GM12864 (cell line): ENCODE measurements around the gene TES.

Experiments
- DNase-seq: peaks from one replicate; pipeline ENCODE4 v3.0.0-alpha.2; 2011; ENCODE audit warnings: low read depth
- H3K4me3 ChIP-seq: 2 replicates; pipeline ENCODE4 v1.5.1; 2011; ENCODE audit warnings: mild to moderate bottlenecking, low read depth, low read length, control low read depth
- TF ChIP-seq, protein P1 (sequence below): IDR thresholded peaks from 2 replicates; pipeline ENCODE4 v1.5.1; 2011; ENCODE audit warnings: low read depth, mild to moderate bottlenecking, moderate library complexity, low read length, control low read depth, inconsistent platforms; ENCODE audit errors: missing control alignments

Gene TES

DNA sequence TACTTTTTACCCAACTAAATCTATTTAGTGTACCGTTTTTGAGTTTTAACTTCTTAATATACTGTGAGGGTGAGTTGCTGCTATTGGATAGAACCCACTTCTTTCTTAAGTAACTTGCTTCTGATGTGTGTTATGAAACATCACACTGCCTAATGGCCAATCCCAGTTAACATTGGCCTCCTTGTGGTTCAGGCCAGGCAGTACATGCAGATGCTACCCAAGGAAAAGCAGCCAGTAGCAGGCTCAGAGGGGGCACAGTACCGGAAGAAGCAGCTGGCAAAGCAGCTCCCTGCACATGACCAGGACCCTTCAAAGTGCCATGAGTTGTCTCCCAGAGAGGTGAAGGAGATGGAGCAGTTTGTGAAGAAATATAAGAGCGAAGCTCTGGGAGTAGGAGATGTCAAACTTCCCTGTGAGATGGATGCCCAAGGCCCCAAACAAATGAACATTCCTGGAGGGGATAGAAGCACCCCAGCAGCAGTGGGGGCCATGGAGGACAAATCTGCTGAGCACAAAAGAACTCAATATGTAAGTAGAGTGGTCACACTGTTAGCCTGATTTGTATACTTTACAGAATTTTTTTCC, 39.7 kb downstream of the TES start:
- no peak overlapping the region for H3K4me3 ChIP-seq
- TF ChIP-seq, protein P1, sequence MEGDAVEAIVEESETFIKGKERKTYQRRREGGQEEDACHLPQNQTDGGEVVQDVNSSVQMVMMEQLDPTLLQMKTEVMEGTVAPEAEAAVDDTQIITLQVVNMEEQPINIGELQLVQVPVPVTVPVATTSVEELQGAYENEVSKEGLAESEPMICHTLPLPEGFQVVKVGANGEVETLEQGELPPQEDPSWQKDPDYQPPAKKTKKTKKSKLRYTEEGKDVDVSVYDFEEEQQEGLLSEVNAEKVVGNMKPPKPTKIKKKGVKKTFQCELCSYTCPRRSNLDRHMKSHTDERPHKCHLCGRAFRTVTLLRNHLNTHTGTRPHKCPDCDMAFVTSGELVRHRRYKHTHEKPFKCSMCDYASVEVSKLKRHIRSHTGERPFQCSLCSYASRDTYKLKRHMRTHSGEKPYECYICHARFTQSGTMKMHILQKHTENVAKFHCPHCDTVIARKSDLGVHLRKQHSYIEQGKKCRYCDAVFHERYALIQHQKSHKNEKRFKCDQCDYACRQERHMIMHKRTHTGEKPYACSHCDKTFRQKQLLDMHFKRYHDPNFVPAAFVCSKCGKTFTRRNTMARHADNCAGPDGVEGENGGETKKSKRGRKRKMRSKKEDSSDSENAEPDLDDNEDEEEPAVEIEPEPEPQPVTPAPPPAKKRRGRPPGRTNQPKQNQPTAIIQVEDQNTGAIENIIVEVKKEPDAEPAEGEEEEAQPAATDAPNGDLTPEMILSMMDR, result peak; percentile 49
- no peak for DNase-seq

DNA sequence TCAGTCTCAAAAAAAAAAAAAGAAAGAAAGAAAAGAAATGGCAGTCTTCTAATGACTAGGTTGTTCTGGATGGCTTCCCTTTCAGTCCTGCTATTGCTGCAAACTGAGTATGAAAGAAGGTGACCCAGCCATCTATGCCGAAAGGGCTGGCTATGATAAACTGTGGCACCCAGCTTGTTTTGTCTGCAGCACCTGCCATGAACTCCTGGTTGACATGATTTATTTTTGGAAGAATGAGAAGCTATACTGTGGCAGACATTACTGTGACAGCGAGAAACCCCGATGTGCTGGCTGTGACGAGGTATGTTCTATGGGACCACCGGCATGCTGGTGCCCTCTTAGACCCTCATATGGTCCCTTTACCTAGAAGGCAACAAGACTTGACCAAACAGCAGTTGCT, 41.3 kb downstream of the TES start:
- TF ChIP-seq, protein P1, result no peak
- H3K4me3 ChIP-seq, result no peak overlapping the region
- DNase-seq, result no peak

DNA sequence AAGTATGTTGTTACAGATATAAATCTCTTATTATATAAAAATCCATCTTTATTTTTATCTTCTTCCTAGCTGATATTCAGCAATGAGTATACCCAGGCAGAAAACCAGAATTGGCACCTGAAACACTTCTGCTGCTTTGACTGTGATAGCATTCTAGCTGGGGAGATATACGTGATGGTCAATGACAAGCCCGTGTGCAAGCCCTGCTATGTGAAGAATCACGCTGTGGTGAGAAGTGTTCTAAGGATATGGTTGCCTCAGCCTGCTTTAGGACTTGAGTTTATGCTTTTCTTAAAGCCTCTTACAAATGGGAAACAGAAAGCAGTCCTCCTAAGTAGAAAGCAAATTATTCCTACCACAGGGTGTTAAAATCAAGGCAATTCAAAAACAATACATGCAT, 41.9 kb downstream of the TES start:
- TF ChIP-seq, protein P1, result no peak
- no peak for DNase-seq
- no peak overlapping the region for H3K4me3 ChIP-seq

DNA sequence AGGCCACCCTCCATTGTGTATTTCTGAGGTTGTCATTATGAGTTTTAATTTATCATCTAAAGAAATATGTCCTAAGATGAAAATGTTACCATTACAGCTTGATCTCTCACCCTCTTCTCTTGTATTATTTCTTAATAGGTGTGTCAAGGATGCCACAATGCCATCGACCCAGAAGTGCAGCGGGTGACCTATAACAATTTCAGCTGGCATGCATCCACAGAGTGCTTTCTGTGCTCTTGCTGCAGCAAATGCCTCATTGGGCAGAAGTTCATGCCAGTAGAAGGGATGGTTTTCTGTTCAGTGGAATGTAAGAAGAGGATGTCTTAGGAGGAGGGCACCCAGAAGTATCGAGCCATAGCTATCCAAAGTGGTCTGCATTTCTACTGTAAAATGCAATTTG, 46.8 kb downstream of the TES start:
- H3K4me3 ChIP-seq, result no peak overlapping the region
- TF ChIP-seq, protein P1, result no peak
- no peak for DNase-seq

DNA sequence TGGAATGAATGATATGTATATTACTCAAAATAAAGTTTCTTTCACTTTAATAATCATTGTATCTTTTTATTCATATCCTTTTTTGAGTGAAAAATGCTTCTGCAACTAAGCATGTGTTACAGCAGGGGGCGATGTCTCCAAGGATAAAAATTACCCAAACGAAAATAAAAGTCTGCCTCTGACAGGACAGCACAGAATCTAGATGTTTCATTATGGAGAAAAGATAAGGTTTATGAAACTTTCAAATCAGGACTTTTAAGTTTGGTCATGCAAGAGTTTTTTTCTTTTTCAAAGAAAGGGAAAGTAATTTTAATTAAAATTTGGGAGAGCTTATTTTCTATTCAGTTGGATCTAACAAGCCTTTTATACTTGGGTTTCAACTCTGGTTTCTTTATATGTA, 48.4 kb downstream of the TES start:
- H3K4me3 ChIP-seq, result no peak overlapping the region
- TF ChIP-seq, protein P1, result peak; percentile 49
- peak; percentile 30 for DNase-seq

DNA sequence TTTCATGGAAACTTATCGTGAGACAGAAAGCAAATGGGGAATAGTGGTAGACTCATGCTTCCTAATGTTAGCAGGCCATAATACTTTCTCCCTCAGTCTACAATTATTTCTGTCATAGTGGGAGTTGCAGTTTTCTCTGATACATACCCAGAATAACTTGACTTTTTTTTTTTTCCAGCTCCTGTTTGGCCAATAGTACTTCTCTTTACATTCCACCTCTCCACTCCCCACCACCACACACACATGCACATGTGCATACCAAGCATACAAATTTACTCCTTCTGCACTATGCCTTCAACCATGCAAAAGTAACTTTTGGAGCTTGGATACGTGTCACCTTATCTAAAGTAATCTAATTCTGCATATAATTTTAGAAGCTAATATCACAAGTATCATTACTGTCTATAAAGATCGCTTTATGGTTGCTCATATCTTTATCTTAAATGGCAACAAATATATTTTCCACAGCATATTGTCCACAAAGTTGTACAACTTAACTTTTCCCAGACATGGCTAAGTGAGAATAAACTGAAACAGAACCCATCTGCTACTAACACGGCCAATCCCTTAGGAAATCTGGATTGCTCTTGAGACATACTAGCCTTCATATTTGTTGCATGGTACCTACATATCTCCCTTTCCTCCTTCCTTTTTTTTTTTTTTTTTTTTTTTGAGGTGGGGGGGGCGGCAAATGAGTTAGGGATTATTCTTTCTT, 49.0 kb downstream of the TES start:
- TF ChIP-seq, protein P1, result no peak
- no peak overlapping the region for H3K4me3 ChIP-seq
- DNase-seq, result no peak
